Stimulated activated naive CD8-positive, alpha-beta T cell treated with anti-CD3 and anti-CD28 coated beads, Interleukin-15, Interleukin-2, amounts not matched to agents 100 ng/mL and 50 ng/mL, for 24 hours (primary cell): ENCODE results near the gene EPS8L2.

Experiments used
- H3K27ac Mint-ChIP-seq: one replicate; pipeline ENCODE4 v1.8.0; 2021; ENCODE audit warnings: mild to moderate bottlenecking, mixed read lengths
- H3K27me3 Mint-ChIP-seq: one replicate; pipeline ENCODE4 v1.8.0; 2021; ENCODE audit warnings: mixed read lengths
- H3K36me3 Mint-ChIP-seq: one replicate; pipeline ENCODE4 v1.8.0; 2021; ENCODE audit warnings: low read depth, mixed read lengths
- H3K4me1 Mint-ChIP-seq: one replicate; pipeline ENCODE4 v1.8.0; 2021; ENCODE audit warnings: low read depth, mixed read lengths
- H3K4me3 Mint-ChIP-seq: one replicate; pipeline ENCODE4 v1.8.0; 2021; ENCODE audit warnings: mild to moderate bottlenecking, mixed read lengths
- H3K9me3 Mint-ChIP-seq: one replicate; pipeline ENCODE4 v1.8.0; 2021; ENCODE audit warnings: mixed read lengths

Gene EPS8L2

GRCh38 chr11:706439-706956 lies 467 bp downstream of the EPS8L2 start:
- Mint-ChIP-seq H3K4me3 (no peak overlapping the region), H3K4me1 (peaks cover 3% of the 10 kb centered on the region), H3K27ac (no peak overlapping the region), H3K27me3 (peaks cover 14% of the 10 kb centered on the region), H3K9me3 (no peaks in the 10 kb centered on the region), H3K36me3 (no peaks in the 10 kb centered on the region)

GRCh38 chr11:706957-707816 lies 1.2 kb downstream of the EPS8L2 start:
- no peaks in the 10 kb centered on the region for H3K9me3 Mint-ChIP-seq
- no peak overlapping the region for H3K27ac Mint-ChIP-seq
- no peak overlapping the region for H3K4me3 Mint-ChIP-seq
- H3K36me3 Mint-ChIP-seq = no peaks in the 10 kb centered on the region
- H3K27me3 Mint-ChIP-seq = peaks cover 14% of the 10 kb centered on the region
- peaks cover 3% of the 10 kb centered on the region for H3K4me1 Mint-ChIP-seq

- Mint-ChIP-seq H3K36me3 (no peaks in the 10 kb centered on the region), H3K27ac (no peak overlapping the region), H3K9me3 (no peaks in the 10 kb centered on the region), H3K27me3 (peaks cover 14% of the 10 kb centered on the region), H3K4me3 (no peak overlapping the region), H3K4me1 (peaks cover 3% of the 10 kb centered on the region)
Measured at GRCh38 chr11:707817-708420, 1.9 kb downstream of the EPS8L2 start.

GRCh38 chr11:708511-708910 lies 2.5 kb downstream of the EPS8L2 start:
- Mint-ChIP-seq H3K4me3 (no peak overlapping the region), H3K27ac (no peak overlapping the region), H3K36me3 (no peaks in the 10 kb centered on the region), H3K27me3 (peaks cover 14% of the 10 kb centered on the region), H3K4me1 (peaks cover 3% of the 10 kb centered on the region), H3K9me3 (no peaks in the 10 kb centered on the region)

GRCh38 chr11:709109-709997 lies 3.3 kb downstream of the EPS8L2 start:
- H3K9me3 Mint-ChIP-seq = no peaks in the 10 kb centered on the region
- H3K27ac Mint-ChIP-seq = no peak overlapping the region
- no peaks in the 10 kb centered on the region for H3K36me3 Mint-ChIP-seq
- no peaks in the 10 kb centered on the region for H3K4me1 Mint-ChIP-seq
- H3K27me3 Mint-ChIP-seq = peaks cover 14% of the 10 kb centered on the region
- H3K4me3 Mint-ChIP-seq = no peak overlapping the region

GRCh38 chr11:714436-714835 lies 8.4 kb downstream of the EPS8L2 start:
- H3K27me3 Mint-ChIP-seq = peaks cover 19% of the 10 kb centered on the region
- no peaks in the 10 kb centered on the region for H3K9me3 Mint-ChIP-seq
- H3K27ac Mint-ChIP-seq = no peak overlapping the region
- H3K4me1 Mint-ChIP-seq = no peaks in the 10 kb centered on the region
- H3K36me3 Mint-ChIP-seq = no peaks in the 10 kb centered on the region
- no peak overlapping the region for H3K4me3 Mint-ChIP-seq

GRCh38 chr11:719214-720016 lies 13.4 kb downstream of the EPS8L2 start:
- no peak overlapping the region for H3K4me3 Mint-ChIP-seq

GRCh38 chr11:720017-720641 lies 14.1 kb downstream of the EPS8L2 start:
- Mint-ChIP-seq H3K9me3 (no peaks in the 10 kb centered on the region), H3K27me3 (peaks cover 15% of the 10 kb centered on the region), H3K36me3 (no peaks in the 10 kb centered on the region), H3K27ac (no peak overlapping the region), H3K4me1 (peaks cover 18% of the 10 kb centered on the region), H3K4me3 (no peak overlapping the region)

More at GRCh38 chr11:719214-720016, 13.4 kb downstream of the EPS8L2 start:
- Mint-ChIP-seq H3K4me1 (peaks cover 15% of the 10 kb centered on the region), H3K36me3 (no peaks in the 10 kb centered on the region), H3K27ac (no peak overlapping the region), H3K27me3 (peaks cover 19% of the 10 kb centered on the region), H3K9me3 (no peaks in the 10 kb centered on the region)

GRCh38 chr11:720642-721246 lies 14.7 kb downstream of the EPS8L2 start:
- Mint-ChIP-seq H3K36me3 (no peaks in the 10 kb centered on the region), H3K27me3 (peaks cover 18% of the 10 kb centered on the region)

GRCh38 chr11:721247-721740 lies 15.3 kb downstream of the EPS8L2 start:
- Mint-ChIP-seq H3K27me3 (peaks cover 18% of the 10 kb centered on the region), H3K9me3 (no peaks in the 10 kb centered on the region), H3K4me1 (peaks cover 18% of the 10 kb centered on the region), H3K27ac (no peak overlapping the region), H3K36me3 (no peaks in the 10 kb centered on the region), H3K4me3 (peak overlapping the region; percentile 52)

More at GRCh38 chr11:720642-721246, 14.7 kb downstream of the EPS8L2 start:
- no peak overlapping the region for H3K27ac Mint-ChIP-seq
- peaks cover 18% of the 10 kb centered on the region for H3K4me1 Mint-ChIP-seq
- no peaks in the 10 kb centered on the region for H3K9me3 Mint-ChIP-seq
- no peak overlapping the region for H3K4me3 Mint-ChIP-seq

GRCh38 chr11:721741-722345 lies 15.8 kb downstream of the EPS8L2 start:
- peaks cover 18% of the 10 kb centered on the region for H3K27me3 Mint-ChIP-seq
- no peaks in the 10 kb centered on the region for H3K36me3 Mint-ChIP-seq
- H3K4me1 Mint-ChIP-seq = peaks cover 22% of the 10 kb centered on the region
- H3K27ac Mint-ChIP-seq = no peak overlapping the region
- H3K9me3 Mint-ChIP-seq = no peaks in the 10 kb centered on the region
- H3K4me3 Mint-ChIP-seq = peak overlapping the region; percentile 52

GRCh38 chr11:722346-722811 lies 16.3 kb downstream of the EPS8L2 start:
- Mint-ChIP-seq H3K4me1 (peaks cover 23% of the 10 kb centered on the region), H3K36me3 (no peaks in the 10 kb centered on the region), H3K4me3 (no peak overlapping the region), H3K27ac (no peak overlapping the region), H3K9me3 (no peaks in the 10 kb centered on the region), H3K27me3 (peaks cover 18% of the 10 kb centered on the region)
